GM12878 (cell line): ENCODE data around the gene HDAC5. TPM values are rescaled to one million over a fixed set of nuclear protein-coding genes. Genes with fewer than 3 reads are reported as not detected.

Experiments used
- ATAC-seq: fragments of 200-7000 bp; cut with Tn5 transposase; 3 replicates; pipeline ENCODE4 v1.9.1; 2020; ENCODE audit warnings: mild to moderate bottlenecking, moderate library complexity
- BruUV-seq: library from RNA; stranded (reverse); fragments of 400-500 nt; replicated peaks from 2 replicates; lab custom pipeline; 2021; lab: Mats Ljungman, UMichigan
- CTCF ChIA-PET: fragments of 300-600 bp; sonication (Branson Sonifier 250); formaldehyde crosslinking; extraction: SDS; loops from one replicate; lab custom pipeline; 2021; ENCODE audit warnings: inconsistent platforms; lab: Yijun Ruan, JAX
- POLR2A ChIA-PET: fragments of 350-600 bp; formaldehyde crosslinking; extraction: SDS; loops from one replicate; lab custom pipeline; 2021; ENCODE audit warnings: inconsistent platforms; lab: Charles Lee
- RAD21 ChIA-PET: fragments of 300-600 bp; sonication (Branson Sonifier 250); formaldehyde crosslinking; loops from one replicate; lab custom pipeline; 2023; ENCODE audit warnings: antibody characterized with exemption; ENCODE audit not compliant: unreplicated experiment; lab: Charles Lee
- SMC1A ChIA-PET: fragments of 300-600 bp; sonication (Branson Sonifier 250); formaldehyde crosslinking; loops from one replicate; lab custom pipeline; 2023; ENCODE audit not compliant: unreplicated experiment, uncharacterized antibody; lab: Charles Lee
- DNase-seq: peaks from one replicate; pipeline ENCODE4 v3.0.0-alpha.2; 2011; ENCODE audit warnings: low read depth, low spot score
- FAIRE-seq: peaks from 3 replicates; lab custom pipeline; 2011; peaks lifted over from hg19 to GRCh38; lab: Jason Lieb, UNC
- H2AFZ ChIP-seq: 2 replicates; pipeline ENCODE4 v1.6.0; 2011; ENCODE audit warnings: low read depth, low read length, control low read depth; ENCODE audit not compliant: control insufficient read depth
- H3K27ac ChIP-seq: 2 replicates; pipeline ENCODE4 v1.5.1; 2011; ENCODE audit warnings: control low read depth; ENCODE audit not compliant: control insufficient read depth, insufficient read depth
- H3K27me3 ChIP-seq, 2 experiments: replicated peaks in 1 of 2; 2 replicates each; pipeline versions ENCODE4 v1.6.0 to v1.6.1; 2011; ENCODE audit warnings: low read length in 1 of 2; ENCODE audit not compliant: control insufficient read depth in 2 of 2, insufficient read depth in 2 of 2
- H3K36me3 ChIP-seq, 2 experiments: 2 replicates each; pipeline ENCODE4 v1.5.1; 2011; ENCODE audit warnings: low read length in 1 of 2; ENCODE audit not compliant: control insufficient read depth in 2 of 2, insufficient read depth in 2 of 2
- H3K4me1 ChIP-seq: 2 replicates; pipeline ENCODE4 v1.6.1; 2011; ENCODE audit warnings: mild to moderate bottlenecking, low read length, moderate library complexity, mixed read lengths; ENCODE audit not compliant: control insufficient read depth, insufficient read depth
- H3K4me2 ChIP-seq: 2 replicates; pipeline ENCODE4 v1.6.0; 2011; ENCODE audit warnings: control low read depth; ENCODE audit not compliant: control insufficient read depth, insufficient read depth
- H3K4me3 ChIP-seq: fragments of 200-600 bp; sonication (generic); 2 replicates; pipeline ENCODE4 v1.5.1; 2016
- H3K79me2 ChIP-seq: 2 replicates; pipeline ENCODE4 v1.6.0; 2011; ENCODE audit warnings: low read length; ENCODE audit not compliant: control insufficient read depth, insufficient read depth
- H3K9ac ChIP-seq: 2 replicates; pipeline ENCODE4 v1.8.0; 2011; ENCODE audit warnings: low read length, control low read depth, mixed read lengths; ENCODE audit not compliant: control insufficient read depth, insufficient read depth
- H3K9me3 ChIP-seq: replicated peaks from 3 replicates; pipeline ENCODE4 v1.5.1; 2011; ENCODE audit warnings: mild to moderate bottlenecking, low read length; ENCODE audit not compliant: control insufficient read depth, insufficient read depth
- H4K20me1 ChIP-seq: 2 replicates; pipeline ENCODE4 v1.6.0; 2011; ENCODE audit not compliant: control insufficient read depth, insufficient read depth
- CBFB ChIP-seq: IDR thresholded peaks from 2 replicates; pipeline ENCODE4 v1.6.1; 2016; ENCODE audit warnings: antibody characterized with exemption, low read depth
- POLR2A ChIP-seq: IDR thresholded peaks from 2 replicates; pipeline ENCODE4 v1.6.1; 2011; ENCODE audit warnings: low read depth, mild to moderate bottlenecking, low read length
- SMAD1 ChIP-seq: fragments of 450-650 bp; IDR thresholded peaks from 2 replicates; pipeline ENCODE4 v1.6.1; 2018; ENCODE audit warnings: mild to moderate bottlenecking, low read depth; ENCODE audit not compliant: partially characterized antibody
- YBX1 ChIP-seq: fragments of 450-650 bp; IDR thresholded peaks from 2 replicates; pipeline ENCODE4 v1.6.1; 2016; ENCODE audit warnings: antibody characterized with exemption
- ZNF217 ChIP-seq: fragments of 450-650 bp; IDR thresholded peaks from 2 replicates; pipeline ENCODE4 v1.6.1; 2017; ENCODE audit warnings: antibody characterized with exemption, mild to moderate bottlenecking
- WGBS: methylation state at CpG from one replicate; pipeline ENCODE4 v1.1.6; 2016; ENCODE audit warnings: low lambda C conversion rate; ENCODE audit not compliant: insufficient replicate concordance, insufficient coverage; ENCODE audit errors: missing lambda C conversion rate; 5-methylcytosine and 5-hydroxymethylcytosine counted together
- in situ Hi-C: fragments of 300-500 bp; cut with MboI; formaldehyde crosslinking; loops from 9 replicates; pipeline ENCODE4 v1.14.3; 2018; ENCODE audit warnings: mixed read lengths
- intact Hi-C: fragments of 100-400 bp; cut with micrococcal nuclease; formaldehyde crosslinking; loops from one replicate; pipeline ENCODE4 v1.14.2; 2022; ENCODE audit not compliant: unreplicated experiment
- polyA plus RNA-seq, 11 experiments: library from polyadenylated mRNA; depleted of rRNA in 4 of 11; unstranded in 6 of 11; stranded (reverse) in 5 of 11; fragments of >200 nt; fragmentation: Nextera tagmentation in 4 of 11; fragmentation: Illumina TruSeq in 1 of 11; extraction: Ambion mirVana in 4 of 11; extraction: Trizol in 1 of 11; gene quantifications; 1 replicate in 1 of 11; 2 replicates in 10 of 11; pipeline versions ENCODE4 v1.2.1 to v1.2.3, GENCODE V29; 2011 to 2016; ENCODE audit warnings: inconsistent platforms in 2 of 11, missing spikeins in 2 of 11, low read depth in 1 of 11
- total RNA-seq, 4 experiments: library from RNA; depleted of rRNA in 3 of 4; stranded (reverse); fragments of >200 nt in 3 of 4; fragmentation: Illumina TruSeq in 1 of 4; extraction: Trizol in 1 of 4; gene quantifications; 2 replicates each; pipeline versions ENCODE4 v1.2.1 to v1.2.3, GENCODE V29; 2013 to 2021
- TF ChIP-seq, protein P1 (sequence below): fragments of 450-650 bp; IDR thresholded peaks from 2 replicates; pipeline ENCODE4 v1.6.1; 2017; ENCODE audit warnings: antibody characterized with exemption, mild to moderate bottlenecking, moderate library complexity
- TF ChIP-seq, protein P2 (sequence below): IDR thresholded peaks from 2 replicates; pipeline ENCODE4 v1.6.1; 2011; ENCODE audit warnings: low read depth, mild to moderate bottlenecking, low read length, moderate library complexity, borderline replicate concordance; ENCODE audit errors: extremely low read depth
- TF ChIP-seq, protein P3 (sequence below): fragments of 450-650 bp; IDR thresholded peaks from 2 replicates; pipeline ENCODE4 v1.6.1; 2017; ENCODE audit warnings: borderline replicate concordance
- TF ChIP-seq, protein P4 (sequence below): IDR thresholded peaks from 2 replicates; pipeline ENCODE4 v1.6.1; 2012; ENCODE audit warnings: low read depth, low read length, improper control_type of control experiment
- TF ChIP-seq, protein P5 (sequence below): fragments of 150-350 bp; IDR thresholded peaks from 2 replicates; pipeline ENCODE4 v1.6.1; 2016; ENCODE audit warnings: low read depth, low read length

Gene HDAC5
- total and polyA plus RNA-seq, 10 of the 15 experiments (the other 5 are each of a cell fraction or from before 2014, with no cell fraction given): 1.1 to 58.0 (median 27.3) TPM

DNA sequence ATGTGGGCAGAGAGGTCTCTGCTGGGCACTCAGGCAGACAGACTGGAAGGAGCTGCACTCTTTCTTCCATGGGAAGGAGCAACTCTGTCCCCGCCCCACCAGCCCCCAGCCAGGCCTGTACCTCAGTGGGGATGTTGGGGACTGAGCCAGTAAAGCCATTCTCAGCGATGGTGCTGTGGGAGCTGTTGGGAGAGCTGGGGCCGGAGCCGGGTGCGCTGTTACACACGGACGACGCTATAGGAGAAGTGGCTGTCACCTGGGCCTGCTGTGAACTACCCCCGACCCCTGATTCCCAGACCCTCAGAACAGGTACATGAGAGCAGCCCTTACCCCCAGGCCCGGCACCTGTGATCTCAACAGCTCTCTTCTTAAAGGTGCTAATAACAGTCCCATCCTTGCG is 31.4 kb downstream of the HDAC5 start (continued):
- no peak for TF ChIP-seq ZNF217
- TF ChIP-seq CBFB: no peak
- TF ChIP-seq, protein P1, sequence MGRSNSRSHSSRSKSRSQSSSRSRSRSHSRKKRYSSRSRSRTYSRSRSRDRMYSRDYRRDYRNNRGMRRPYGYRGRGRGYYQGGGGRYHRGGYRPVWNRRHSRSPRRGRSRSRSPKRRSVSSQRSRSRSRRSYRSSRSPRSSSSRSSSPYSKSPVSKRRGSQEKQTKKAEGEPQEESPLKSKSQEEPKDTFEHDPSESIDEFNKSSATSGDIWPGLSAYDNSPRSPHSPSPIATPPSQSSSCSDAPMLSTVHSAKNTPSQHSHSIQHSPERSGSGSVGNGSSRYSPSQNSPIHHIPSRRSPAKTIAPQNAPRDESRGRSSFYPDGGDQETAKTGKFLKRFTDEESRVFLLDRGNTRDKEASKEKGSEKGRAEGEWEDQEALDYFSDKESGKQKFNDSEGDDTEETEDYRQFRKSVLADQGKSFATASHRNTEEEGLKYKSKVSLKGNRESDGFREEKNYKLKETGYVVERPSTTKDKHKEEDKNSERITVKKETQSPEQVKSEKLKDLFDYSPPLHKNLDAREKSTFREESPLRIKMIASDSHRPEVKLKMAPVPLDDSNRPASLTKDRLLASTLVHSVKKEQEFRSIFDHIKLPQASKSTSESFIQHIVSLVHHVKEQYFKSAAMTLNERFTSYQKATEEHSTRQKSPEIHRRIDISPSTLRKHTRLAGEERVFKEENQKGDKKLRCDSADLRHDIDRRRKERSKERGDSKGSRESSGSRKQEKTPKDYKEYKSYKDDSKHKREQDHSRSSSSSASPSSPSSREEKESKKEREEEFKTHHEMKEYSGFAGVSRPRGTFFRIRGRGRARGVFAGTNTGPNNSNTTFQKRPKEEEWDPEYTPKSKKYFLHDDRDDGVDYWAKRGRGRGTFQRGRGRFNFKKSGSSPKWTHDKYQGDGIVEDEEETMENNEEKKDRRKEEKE: no peak
- TF ChIP-seq, protein P2, sequence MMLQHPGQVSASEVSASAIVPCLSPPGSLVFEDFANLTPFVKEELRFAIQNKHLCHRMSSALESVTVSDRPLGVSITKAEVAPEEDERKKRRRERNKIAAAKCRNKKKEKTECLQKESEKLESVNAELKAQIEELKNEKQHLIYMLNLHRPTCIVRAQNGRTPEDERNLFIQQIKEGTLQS: no peak
- TF ChIP-seq SMAD1: no peak

DNA sequence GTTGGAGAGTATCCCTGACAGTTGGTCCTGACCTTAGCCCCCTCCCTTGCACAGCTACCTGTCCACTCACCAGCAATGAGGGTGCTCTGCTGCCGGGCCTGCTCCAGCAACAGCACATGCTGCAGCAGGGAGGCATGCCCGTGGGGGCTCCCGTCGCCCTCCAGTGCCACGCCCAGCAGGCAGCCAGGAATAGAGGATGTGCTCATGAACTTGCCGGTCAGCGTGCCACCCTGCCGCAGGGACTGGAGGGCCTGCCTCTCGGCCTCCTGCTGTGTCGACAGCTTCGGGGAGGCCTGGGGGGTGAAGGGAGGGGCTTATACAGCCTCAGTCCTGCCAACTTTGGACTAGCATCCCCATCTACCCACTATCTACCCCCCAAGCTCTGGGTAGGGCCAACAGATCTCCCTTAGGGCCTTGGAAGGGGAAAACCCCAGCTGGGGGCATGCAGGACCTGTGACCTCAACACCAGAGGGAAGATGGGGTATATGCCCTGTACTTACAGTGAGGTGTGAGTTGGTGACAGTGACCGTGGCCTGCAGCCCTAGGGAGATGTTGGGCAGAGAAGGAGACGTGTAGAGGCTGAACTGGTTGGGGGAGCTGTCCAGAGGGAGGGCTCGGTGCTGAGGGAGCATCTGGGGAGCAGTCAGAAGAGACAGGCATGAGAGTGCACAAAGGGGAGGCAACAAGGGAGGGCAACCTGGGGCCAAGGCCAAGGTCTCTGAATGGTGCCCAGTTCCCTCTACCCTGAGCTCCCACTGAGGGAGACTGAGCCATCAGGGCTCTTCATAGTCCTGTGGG is 32.0 kb downstream of the HDAC5 start:
- ChIA-PET POLR2A (interaction anchor here (0.5 kb wide), 1 partner anchor 53 kb away, joined by 3 read pairs; no protein-coding TSS in a partner anchor), SMC1A (interaction anchor here (0.7 to 0.9 kb wide), 2 partner anchors 14 to 32 kb away, joined by 3 read pairs; partner anchors contain the start of gene HDAC5), RAD21 (interaction anchor here (0.5 kb wide), 1 partner anchor 9 kb away, joined by 3 read pairs; no protein-coding TSS in a partner anchor), CTCF (interaction anchor here (1.0 kb wide), 1 partner anchor 24 kb away, joined by 3 read pairs; no protein-coding TSS in a partner anchor)
- peaks cover 10% of the 10 kb centered on the region for H3K4me1 ChIP-seq
- BruUV-seq: no TSS peak
- TF ChIP-seq, protein P3, sequence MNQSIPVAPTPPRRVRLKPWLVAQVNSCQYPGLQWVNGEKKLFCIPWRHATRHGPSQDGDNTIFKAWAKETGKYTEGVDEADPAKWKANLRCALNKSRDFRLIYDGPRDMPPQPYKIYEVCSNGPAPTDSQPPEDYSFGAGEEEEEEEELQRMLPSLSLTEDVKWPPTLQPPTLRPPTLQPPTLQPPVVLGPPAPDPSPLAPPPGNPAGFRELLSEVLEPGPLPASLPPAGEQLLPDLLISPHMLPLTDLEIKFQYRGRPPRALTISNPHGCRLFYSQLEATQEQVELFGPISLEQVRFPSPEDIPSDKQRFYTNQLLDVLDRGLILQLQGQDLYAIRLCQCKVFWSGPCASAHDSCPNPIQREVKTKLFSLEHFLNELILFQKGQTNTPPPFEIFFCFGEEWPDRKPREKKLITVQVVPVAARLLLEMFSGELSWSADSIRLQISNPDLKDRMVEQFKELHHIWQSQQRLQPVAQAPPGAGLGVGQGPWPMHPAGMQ: no peak
- no peak for TF ChIP-seq CBFB
- 0 out of 2 replicates have a peak, but pooled peaks have one; percentile 6 for TF ChIP-seq POLR2A
- TF ChIP-seq YBX1: no peak
- TF ChIP-seq, protein P4, sequence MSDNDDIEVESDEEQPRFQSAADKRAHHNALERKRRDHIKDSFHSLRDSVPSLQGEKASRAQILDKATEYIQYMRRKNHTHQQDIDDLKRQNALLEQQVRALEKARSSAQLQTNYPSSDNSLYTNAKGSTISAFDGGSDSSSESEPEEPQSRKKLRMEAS: no peak
- TF ChIP-seq, protein P5, sequence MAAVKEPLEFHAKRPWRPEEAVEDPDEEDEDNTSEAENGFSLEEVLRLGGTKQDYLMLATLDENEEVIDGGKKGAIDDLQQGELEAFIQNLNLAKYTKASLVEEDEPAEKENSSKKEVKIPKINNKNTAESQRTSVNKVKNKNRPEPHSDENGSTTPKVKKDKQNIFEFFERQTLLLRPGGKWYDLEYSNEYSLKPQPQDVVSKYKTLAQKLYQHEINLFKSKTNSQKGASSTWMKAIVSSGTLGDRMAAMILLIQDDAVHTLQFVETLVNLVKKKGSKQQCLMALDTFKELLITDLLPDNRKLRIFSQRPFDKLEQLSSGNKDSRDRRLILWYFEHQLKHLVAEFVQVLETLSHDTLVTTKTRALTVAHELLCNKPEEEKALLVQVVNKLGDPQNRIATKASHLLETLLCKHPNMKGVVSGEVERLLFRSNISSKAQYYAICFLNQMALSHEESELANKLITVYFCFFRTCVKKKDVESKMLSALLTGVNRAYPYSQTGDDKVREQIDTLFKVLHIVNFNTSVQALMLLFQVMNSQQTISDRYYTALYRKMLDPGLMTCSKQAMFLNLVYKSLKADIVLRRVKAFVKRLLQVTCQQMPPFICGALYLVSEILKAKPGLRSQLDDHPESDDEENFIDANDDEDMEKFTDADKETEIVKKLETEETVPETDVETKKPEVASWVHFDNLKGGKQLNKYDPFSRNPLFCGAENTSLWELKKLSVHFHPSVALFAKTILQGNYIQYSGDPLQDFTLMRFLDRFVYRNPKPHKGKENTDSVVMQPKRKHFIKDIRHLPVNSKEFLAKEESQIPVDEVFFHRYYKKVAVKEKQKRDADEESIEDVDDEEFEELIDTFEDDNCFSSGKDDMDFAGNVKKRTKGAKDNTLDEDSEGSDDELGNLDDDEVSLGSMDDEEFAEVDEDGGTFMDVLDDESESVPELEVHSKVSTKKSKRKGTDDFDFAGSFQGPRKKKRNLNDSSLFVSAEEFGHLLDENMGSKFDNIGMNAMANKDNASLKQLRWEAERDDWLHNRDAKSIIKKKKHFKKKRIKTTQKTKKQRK: no peak
- no peak overlapping the region for H2AFZ ChIP-seq
- in situ Hi-C loops (no loop called here), intact Hi-C loops (no loop called here)
- DNase-seq (no peak), FAIRE-seq (no peak), ATAC-seq (no peak)
- H3K4me3 ChIP-seq: no peak overlapping the region
- H3K79me2 ChIP-seq: peaks cover 3% of the 10 kb centered on the region; the same call in 1 of the 2 replicates
- no peak overlapping the region for H3K9ac ChIP-seq
- peaks cover 3 to 23% of the 10 kb centered on the region in 2 experiments; a peak in 2 of 4 replicates for H3K36me3 ChIP-seq
- H3K4me2 ChIP-seq: no peak overlapping the region
- H3K27me3 ChIP-seq: no peaks in the 10 kb centered on the region
- no peak overlapping the region for H3K27ac ChIP-seq
- no peaks in the 10 kb centered on the region for H3K9me3 ChIP-seq
- no peaks in the 10 kb centered on the region for H4K20me1 ChIP-seq
- WGBS: 88% methylated on average over 14 of the region's 14 CpGs
